Stimulated activated CD8-positive, alpha-beta memory T cell treated with anti-CD3 and anti-CD28 coated beads, Interleukin-15, amount 100 ng/mL, for 24 hours (primary cell): ENCODE results near the gene RBFOX2.

ENCODE experiments used
- DNase-seq: peaks from one replicate; pipeline ENCODE4 v3.0.0-alpha.2; 2020; ENCODE audit warnings: low read depth

RBFOX2 gene

GRCh38 chr22:35928285-35928798 lies 100.3 kb downstream of the RBFOX2 start:
- no peak for DNase-seq

GRCh38 chr22:35923026-35923425 lies 105.6 kb downstream of the RBFOX2 start:
- no peak for DNase-seq

GRCh38 chr22:35921777-35922176 lies 106.8 kb downstream of the RBFOX2 start:
- no peak for DNase-seq

GRCh38 chr22:35921044-35921443 lies 107.6 kb downstream of the RBFOX2 start:
- DNase-seq, result no peak

- no peak for DNase-seq
Observed at GRCh38 chr22:35919002-35919542, 109.6 kb downstream of the RBFOX2 start.

- DNase-seq, result no peak
Observed at GRCh38 chr22:35918456-35918855, 110.2 kb downstream of the RBFOX2 start.

DNA sequence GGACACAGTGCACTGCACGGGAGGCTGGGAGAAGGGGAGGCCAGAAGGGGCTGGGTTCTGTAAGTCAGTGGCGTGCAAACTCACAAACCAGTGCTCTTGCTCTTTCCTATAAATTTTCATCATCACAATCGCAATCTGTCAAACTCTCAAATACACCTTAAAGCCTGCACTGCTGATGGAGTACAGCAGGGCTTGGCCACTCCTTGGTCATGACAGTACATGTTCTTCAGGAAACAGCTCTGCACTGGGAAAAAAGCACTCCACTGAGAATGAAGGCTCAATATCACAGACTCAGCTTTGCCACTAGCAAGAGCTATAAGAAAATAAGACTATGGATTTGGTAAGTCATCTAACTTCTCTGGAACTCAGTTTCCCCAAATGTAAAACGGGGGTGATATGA lies 111.0 kb downstream of the RBFOX2 start:
- DNase-seq, result no peak

DNA sequence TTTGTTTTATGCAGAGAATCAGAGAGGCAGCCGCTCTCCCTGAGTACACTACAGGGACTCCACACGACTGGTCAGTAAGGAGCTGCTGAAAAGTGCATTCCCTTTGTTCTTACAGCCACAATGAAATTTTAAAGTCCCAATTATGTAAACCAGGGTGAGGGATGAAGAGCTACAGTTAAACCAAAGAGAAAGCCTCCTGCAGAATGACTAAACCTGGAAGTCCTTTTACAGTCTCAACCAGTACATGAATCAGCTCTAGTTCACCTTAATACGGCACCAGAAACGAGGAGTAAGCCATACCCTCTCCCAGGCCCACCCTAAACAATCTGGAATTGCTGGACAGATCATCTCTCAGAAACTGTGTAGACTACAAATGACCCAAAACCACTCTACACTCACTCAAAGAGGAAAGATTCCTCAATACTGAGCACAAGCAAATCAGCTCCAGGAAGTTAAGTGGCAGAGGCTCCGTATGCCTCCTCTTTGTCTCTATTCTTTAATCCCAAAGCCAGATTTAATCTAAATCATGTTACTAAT lies 113.1 kb downstream of the RBFOX2 start:
- no peak for DNase-seq

DNA sequence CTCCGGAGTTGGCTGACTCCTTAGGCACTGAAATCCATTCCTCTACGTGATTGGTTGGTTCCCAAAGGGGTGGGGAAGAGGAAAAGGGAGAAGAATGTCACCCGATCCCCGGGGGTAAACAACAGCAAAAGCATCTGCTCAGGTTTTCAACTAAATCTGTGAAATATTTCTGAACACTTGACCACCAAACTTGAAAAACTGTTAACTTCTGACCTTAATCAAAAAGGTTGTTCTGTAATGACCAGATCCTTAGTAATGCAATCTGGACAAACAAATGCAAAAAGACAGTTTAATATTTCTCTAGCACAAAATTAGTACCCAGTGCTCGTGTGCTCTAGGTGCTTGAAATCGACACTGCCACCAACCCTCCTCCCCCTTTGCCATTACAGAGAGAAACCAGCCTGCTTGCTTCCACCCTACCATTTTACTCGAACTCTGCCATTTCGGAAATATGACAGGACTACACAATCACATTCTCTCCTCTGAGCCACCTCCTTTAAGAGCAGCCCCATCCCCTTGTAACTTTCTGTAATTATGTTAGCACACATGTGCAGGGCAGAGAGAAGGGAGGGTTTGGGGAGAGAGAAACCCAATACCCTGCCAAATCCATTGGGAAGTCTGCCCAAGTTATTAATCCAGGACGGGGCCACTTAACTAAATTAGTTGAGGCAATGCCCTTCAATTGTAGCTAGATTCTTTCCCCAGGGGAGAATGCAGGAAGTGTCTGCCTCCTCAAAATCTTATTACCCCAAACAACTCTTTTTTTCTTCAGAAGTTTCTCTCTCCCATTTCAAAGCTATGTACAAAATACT lies 113.8 kb downstream of the RBFOX2 start:
- no peak for DNase-seq

DNA sequence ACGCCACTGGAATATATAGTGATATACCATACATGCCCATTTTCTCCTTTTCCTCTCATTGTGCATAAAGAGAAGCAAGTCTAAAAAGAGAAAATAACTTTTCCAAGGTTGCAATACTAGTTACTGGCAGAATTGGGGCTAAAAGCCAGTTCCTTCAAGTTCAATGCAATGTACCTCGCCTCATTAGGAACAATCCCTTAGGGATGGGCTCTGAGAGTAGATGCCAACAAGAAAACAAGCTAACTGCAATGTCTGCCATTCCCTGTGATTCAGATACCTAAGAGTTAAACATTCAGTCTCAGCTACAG lies 114.3 kb downstream of the RBFOX2 start:
- DNase-seq, result no peak

DNA sequence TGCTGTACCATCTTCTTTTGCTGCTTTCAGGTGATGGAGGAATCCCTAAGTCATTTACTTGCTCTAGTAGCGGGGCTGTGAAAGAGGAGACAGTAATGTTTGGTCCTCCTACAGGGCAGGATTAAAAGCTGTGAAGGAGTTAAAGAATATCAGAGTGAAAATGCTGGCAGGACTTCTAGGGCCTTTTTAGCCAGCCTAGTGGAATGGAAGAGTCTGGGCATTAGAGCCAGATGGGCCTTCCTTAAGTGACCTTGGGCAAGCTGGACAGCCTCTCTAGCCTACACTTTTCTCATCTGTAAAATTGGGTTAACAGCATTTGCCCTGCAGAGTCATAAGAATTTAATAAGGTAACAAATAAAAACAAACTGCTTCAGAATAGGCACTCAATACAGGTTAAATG lies 114.7 kb downstream of the RBFOX2 start:
- DNase-seq, result no peak

DNA sequence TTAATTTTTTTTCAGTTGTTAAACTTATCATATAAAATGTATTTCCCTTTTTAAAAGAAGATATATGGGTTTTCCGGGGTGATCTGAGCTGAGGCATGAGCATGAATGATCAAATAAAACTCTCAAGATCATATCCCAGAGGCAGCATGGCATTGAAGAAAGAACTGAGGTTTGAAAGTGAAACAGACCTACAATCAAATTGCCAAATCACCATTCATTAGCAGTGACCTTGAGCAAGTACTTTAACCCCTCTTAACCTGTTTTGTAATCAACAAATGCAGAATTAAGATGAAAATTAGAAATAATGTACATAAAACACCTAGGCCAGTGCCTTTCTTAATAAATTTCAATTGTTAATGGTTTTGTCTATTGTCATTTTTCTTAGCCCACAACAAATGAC lies 116.0 kb downstream of the RBFOX2 start:
- no peak for DNase-seq

- DNase-seq, result no peak
Observed at GRCh38 chr22:35911877-35912276, 116.7 kb downstream of the RBFOX2 start.

DNA sequence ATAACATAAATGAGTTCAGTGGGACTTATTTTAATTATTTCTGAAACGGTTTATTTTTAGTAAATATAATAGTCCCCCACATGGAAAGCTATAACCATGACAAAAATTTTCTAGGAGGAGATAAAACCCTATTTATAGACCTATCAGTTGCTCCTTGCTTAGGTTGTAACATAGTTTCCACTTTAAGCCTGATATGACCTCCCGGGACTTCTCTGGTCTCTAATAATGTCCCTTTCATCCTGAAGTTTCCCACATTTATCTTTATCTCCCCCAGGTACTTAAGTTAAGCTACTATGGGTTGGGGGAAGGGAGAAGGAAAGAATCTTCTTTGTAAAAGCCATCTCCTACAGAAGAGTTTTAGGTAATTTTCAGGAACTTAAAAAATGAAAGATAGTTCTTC lies 117.7 kb downstream of the RBFOX2 start:
- DNase-seq, result no peak

- DNase-seq, result no peak
Observed at GRCh38 chr22:35910003-35910769, 118.4 kb downstream of the RBFOX2 start.

DNA sequence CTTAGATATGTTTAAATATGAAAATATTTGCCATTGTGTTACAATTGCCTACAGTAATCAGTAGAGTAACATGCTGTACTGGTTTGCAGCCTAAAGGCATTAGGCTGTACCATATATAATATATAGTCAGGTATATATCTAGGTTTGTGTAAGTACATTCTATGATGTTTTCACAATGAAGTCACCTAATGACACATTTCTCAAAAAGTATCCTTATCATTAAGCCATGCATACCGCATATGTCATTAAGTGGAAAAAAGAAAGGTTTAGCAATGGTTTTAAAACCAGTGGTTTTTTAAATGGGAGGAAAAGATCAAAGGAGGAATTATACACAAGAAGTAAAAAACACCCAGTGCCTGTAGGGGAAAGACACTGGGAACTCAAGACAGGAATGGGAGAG lies 122.7 kb downstream of the RBFOX2 start:
- no peak for DNase-seq

DNA sequence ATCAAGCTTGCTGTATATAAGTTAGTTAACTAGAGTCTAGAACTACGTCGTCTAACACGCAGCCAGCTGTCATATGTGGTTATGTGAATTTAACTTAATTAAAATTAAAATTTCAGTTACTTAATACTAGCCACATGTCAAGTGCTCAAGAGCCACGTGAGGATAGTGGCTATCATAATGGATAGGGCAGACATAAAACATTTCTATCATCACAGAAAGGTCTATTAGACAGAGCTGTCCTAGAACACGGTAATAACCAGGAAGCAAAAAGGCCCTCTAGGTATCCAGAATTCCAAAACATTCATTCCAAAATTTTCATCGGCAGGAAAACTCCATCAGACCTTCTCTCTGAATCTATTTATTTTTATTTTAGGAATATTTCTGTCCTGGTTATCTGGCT lies 123.9 kb downstream of the RBFOX2 start:
- no peak for DNase-seq

DNA sequence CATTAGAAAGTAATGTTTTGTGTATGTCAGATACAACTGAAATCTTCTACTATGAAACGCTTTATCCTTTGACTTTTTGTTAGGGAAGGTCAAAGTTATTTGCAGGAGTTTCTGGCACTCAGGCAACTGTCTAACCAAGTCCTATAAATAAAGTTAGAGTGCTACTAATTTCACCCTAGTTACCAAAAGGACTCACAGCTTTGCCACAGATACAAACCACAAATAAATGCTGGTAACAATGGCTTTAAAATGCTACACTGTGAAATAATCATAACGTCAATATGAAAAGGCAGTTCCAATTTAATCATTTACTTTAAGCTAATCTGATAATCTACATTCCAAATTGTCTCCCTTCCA lies 124.3 kb downstream of the RBFOX2 start:
- DNase-seq, result no peak

DNA sequence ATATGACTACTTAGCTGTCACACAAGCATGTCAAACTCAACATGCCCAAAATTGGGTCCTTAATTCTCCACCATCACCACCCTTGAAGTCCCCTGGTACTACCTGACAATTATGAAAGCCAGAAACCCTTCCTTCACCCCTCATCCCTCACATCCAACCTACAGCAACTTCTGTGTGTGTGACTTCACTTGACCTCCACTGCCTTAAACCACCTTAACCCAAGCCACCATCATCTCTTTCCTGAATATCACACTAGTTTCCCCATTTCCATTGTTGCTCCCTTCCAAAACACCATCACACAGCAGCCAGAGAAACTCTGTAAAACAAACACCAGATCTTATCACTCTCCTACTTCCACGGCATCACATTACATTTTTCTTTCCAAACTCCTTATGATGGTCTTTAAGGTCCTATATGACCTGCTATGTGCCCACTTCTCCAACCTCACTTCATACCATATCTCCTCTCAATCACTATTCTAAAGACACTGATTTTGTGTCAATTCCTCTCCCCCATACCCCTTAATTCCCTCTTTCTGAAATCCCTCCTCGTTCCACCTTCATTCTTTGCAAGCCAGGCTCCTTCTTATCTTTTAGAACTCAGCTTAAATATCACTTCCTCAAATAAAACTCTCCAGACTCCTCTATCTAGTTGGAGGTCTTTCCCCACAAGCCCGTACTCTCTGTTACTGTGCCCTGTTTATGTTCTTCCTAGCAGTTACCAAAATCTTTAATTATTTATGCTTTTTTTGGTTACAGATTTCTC lies 124.9 kb downstream of the RBFOX2 start:
- no peak for DNase-seq

DNA sequence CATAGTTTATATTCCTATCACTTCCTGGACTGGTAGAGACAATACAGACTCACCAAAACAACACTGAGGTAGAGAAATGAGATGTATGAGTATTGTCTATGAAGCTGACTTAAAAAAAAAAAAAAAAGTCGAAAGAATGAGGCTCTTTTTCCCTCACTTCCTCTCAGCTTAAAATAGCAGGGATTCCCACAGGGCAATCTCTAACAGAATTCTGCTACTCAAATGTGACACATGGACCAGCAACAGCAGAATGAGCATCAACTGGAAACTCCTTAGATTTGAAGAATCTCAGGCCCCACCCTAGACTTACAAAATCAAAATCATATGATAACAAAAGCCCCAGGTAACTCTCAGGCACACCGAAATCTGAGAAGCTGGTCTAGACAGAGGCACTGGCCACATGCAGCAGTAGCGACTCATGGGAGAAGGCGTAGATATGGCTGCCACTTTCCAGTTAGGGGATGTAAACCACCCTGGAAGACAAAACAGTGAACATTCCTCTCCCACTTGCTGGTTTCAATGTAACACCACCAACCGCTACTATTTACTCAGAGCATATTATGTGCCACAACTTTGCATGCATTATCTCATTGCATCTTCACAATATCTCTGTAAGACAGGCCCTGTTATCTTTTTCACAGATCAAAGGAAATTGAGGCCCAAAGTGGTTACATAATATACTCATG lies 128.0 kb downstream of the RBFOX2 start:
- DNase-seq, result no peak

DNA sequence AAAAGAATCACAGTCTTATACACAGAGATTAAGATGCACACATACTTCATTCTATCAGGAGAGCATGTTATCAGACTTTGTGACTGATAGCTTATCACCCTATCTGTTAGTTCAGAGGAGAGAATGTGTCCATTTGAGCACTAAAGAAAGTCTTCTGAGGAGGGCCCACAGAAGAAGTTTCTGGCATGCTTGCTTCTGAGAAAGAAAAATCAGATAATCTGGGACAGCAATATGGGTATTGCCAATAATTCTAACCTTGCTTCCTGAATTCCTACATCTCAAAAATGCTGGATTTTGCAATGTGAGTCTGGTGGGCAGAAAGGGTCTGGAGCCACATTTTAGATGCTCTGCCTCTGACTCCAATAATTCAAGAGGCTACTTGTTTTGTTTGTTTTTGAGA lies 128.9 kb downstream of the RBFOX2 start:
- no peak for DNase-seq
